OCI-LY1 (cell line): ENCODE results near the gene EBLN1.

Experiments used
- H2AFZ ChIP-seq: fragments of 200-600 bp; sonication (generic), shearing (Covaris generic); 2 replicates; pipeline ENCODE4 v1.6.0; 2014; ENCODE audit warnings: antibody characterized with exemption, mild to moderate bottlenecking, low read length
- H3F3A ChIP-seq: fragments of 200-600 bp; sonication (generic), shearing (Covaris generic); 2 replicates; pipeline ENCODE4 v1.6.0; 2014; ENCODE audit warnings: mild to moderate bottlenecking, antibody characterized with exemption, low read length, moderate library complexity; ENCODE audit not compliant: insufficient read depth
- H3K27ac ChIP-seq: fragments of 200-600 bp; sonication (generic); 2 replicates; pipeline ENCODE4 v1.5.1; 2014; ENCODE audit warnings: low read length, mixed run types, mild to moderate bottlenecking, low read depth; ENCODE audit not compliant: poor library complexity, severe bottlenecking
- H3K27me3 ChIP-seq: fragments of 200-600 bp; sonication (generic); 2 replicates; pipeline ENCODE4 v1.6.0; 2014; ENCODE audit warnings: antibody characterized with exemption, mild to moderate bottlenecking, low read length, moderate library complexity; ENCODE audit not compliant: insufficient read depth
- H3K36me3 ChIP-seq: fragments of 200-600 bp; sonication (generic); 2 replicates; pipeline ENCODE4 v1.6.1; 2014; ENCODE audit warnings: mild to moderate bottlenecking, antibody characterized with exemption, low read length, moderate library complexity, mixed read lengths; ENCODE audit not compliant: insufficient read depth
- H3K4me1 ChIP-seq: fragments of 200-600 bp; sonication (generic); 2 replicates; pipeline ENCODE4 v1.5.1; 2014; ENCODE audit warnings: mild to moderate bottlenecking, low read length, moderate library complexity; ENCODE audit not compliant: insufficient read depth, severe bottlenecking
- H3K4me2 ChIP-seq: fragments of 200-600 bp; sonication (generic), shearing (Covaris generic); 2 replicates; pipeline ENCODE4 v1.6.1; 2014; ENCODE audit warnings: low read length
- H3K4me3 ChIP-seq: fragments of 200-600 bp; sonication (generic); 2 replicates; pipeline ENCODE4 v1.5.1; 2014; ENCODE audit warnings: low read length, low read depth, mild to moderate bottlenecking, mixed read lengths; ENCODE audit not compliant: poor library complexity, severe bottlenecking
- H3K79me2 ChIP-seq: fragments of 200-600 bp; shearing (Covaris generic); 2 replicates; pipeline ENCODE4 v1.6.1; 2016; ENCODE audit warnings: mixed run types, low read length, mixed read lengths; ENCODE audit not compliant: insufficient read depth
- H3K9ac ChIP-seq: fragments of 200-600 bp; sonication (generic), shearing (Covaris generic); 2 replicates; pipeline ENCODE4 v1.6.1; 2014; ENCODE audit warnings: mild to moderate bottlenecking, low read length, mixed read lengths
- H3K9me2 ChIP-seq: fragments of 200-600 bp; sonication (generic), shearing (Covaris generic); 2 replicates; pipeline ENCODE4 v1.6.1; 2014; ENCODE audit warnings: low read depth, mild to moderate bottlenecking, low read length, mixed read lengths
- H3K9me3 ChIP-seq: fragments of 200-600 bp; shearing (Covaris generic); 2 replicates; pipeline ENCODE4 v1.6.1; 2014; ENCODE audit warnings: low read length, mixed read lengths
- H4K20me1 ChIP-seq: fragments of 200-600 bp; sonication (generic), shearing (Covaris generic); 2 replicates; pipeline ENCODE4 v1.6.0; 2016; ENCODE audit warnings: mild to moderate bottlenecking, low read length; ENCODE audit not compliant: insufficient read depth
- CTCF ChIP-seq: fragments of 200-600 bp; sonication (generic), shearing (Covaris generic); IDR thresholded peaks from 2 replicates; pipeline ENCODE4 v1.5.1; 2017; ENCODE audit warnings: mild to moderate bottlenecking, antibody characterized with exemption, low read length, moderate library complexity, mixed read lengths
- EZH2 ChIP-seq: fragments of 200-600 bp; sonication (generic), shearing (Covaris generic); IDR thresholded peaks from 2 replicates; pipeline ENCODE4 v1.8.0; 2017; ENCODE audit warnings: borderline replicate concordance, mixed run types, mild to moderate bottlenecking, antibody characterized with exemption, low read length, moderate library complexity, mixed read lengths

Gene EBLN1

GRCh38 chr10:22250897-22251660, 33.3 kb upstream of the EBLN1 start:
- Histone ChIP-seq H3K27ac (no peak overlapping the region), H3K9ac (no peak overlapping the region), H2AFZ (no peak overlapping the region), H3F3A (no peaks in the 10 kb centered on the region), H3K4me1 (peaks cover 4% of the 10 kb centered on the region), H3K4me3 (no peak overlapping the region), H3K79me2 (no peaks in the 10 kb centered on the region), H3K9me3 (no peaks in the 10 kb centered on the region), H3K4me2 (no peak overlapping the region), H3K9me2 (no peaks in the 10 kb centered on the region), H4K20me1 (no peaks in the 10 kb centered on the region), H3K27me3 (0 out of 2 replicates have a peak, but pooled peaks cover 3% of the 10 kb centered on the region), H3K36me3 (no peaks in the 10 kb centered on the region)
- TF ChIP-seq EZH2 (no peak), CTCF (no peak)

- Histone ChIP-seq H3K4me1 (peaks cover 4% of the 10 kb centered on the region), H3K79me2 (no peaks in the 10 kb centered on the region), H3K4me2 (no peak overlapping the region), H3K9me3 (no peaks in the 10 kb centered on the region), H3K27me3 (0 out of 2 replicates have a peak, but pooled peaks cover 3% of the 10 kb centered on the region), H3K27ac (no peak overlapping the region), H3K9ac (no peak overlapping the region), H3K36me3 (no peaks in the 10 kb centered on the region), H3F3A (no peaks in the 10 kb centered on the region), H3K9me2 (no peaks in the 10 kb centered on the region), H4K20me1 (no peaks in the 10 kb centered on the region), H2AFZ (no peak overlapping the region), H3K4me3 (no peak overlapping the region)
- TF ChIP-seq EZH2, result no peak
- no peak for TF ChIP-seq CTCF
These were observed 29.8 kb upstream of the EBLN1 start for GRCh38 chr10:22247636-22248035.

- H3F3A ChIP-seq, result no peaks in the 10 kb centered on the region
- no peak overlapping the region for H3K4me3 ChIP-seq
- H3K27me3 ChIP-seq, result 0 out of 2 replicates have a peak, but pooled peaks cover 2% of the 10 kb centered on the region
- no peaks in the 10 kb centered on the region for H3K36me3 ChIP-seq
- H3K9me3 ChIP-seq, result no peaks in the 10 kb centered on the region
- no peak overlapping the region for H3K4me2 ChIP-seq
- no peak overlapping the region for H3K27ac ChIP-seq
- no peaks in the 10 kb centered on the region for H3K79me2 ChIP-seq
- no peak for TF ChIP-seq EZH2
- no peak for TF ChIP-seq CTCF
- H2AFZ ChIP-seq, result no peak overlapping the region
- H4K20me1 ChIP-seq, result no peaks in the 10 kb centered on the region
- no peaks in the 10 kb centered on the region for H3K9me2 ChIP-seq
- no peak overlapping the region for H3K9ac ChIP-seq
- H3K4me1 ChIP-seq, result peaks cover 3% of the 10 kb centered on the region
These were observed 29.0 kb upstream of the EBLN1 start for GRCh38 chr10:22246680-22247391.
